Neural cell (in vitro differentiated cells): ENCODE measurements around the gene CHP1. TPM values are rescaled to one million over a fixed set of nuclear protein-coding genes. Genes with fewer than 3 reads are reported as not detected.

ENCODE experiments used
- H2AFZ ChIP-seq: fragments of 200-600, 300-800 bp; sonication (generic), shearing (Covaris generic); 2 replicates; pipeline ENCODE4 v1.6.0; 2014; ENCODE audit warnings: low read depth, mild to moderate bottlenecking, antibody characterized with exemption, low read length, moderate library complexity
- H3F3A ChIP-seq: fragments of 200-600 bp; shearing (Covaris generic); 2 replicates; pipeline ENCODE4 v1.6.1; 2016; ENCODE audit warnings: mild to moderate bottlenecking, moderate library complexity, mixed read lengths, antibody characterized with exemption, low read length; ENCODE audit not compliant: insufficient read depth, poor library complexity, severe bottlenecking
- H3K27ac ChIP-seq: fragments of 200-600, 300-800 bp; sonication (generic), shearing (Covaris generic); 2 replicates; pipeline ENCODE4 v1.5.1; 2014; ENCODE audit warnings: mild to moderate bottlenecking, low read length, moderate library complexity
- H3K27me3 ChIP-seq: fragments of 300-800, 200-600 bp; sonication (generic), shearing (Covaris generic); 2 replicates; pipeline ENCODE4 v1.6.0; 2014; ENCODE audit warnings: mild to moderate bottlenecking, low read depth, low read length, moderate library complexity; ENCODE audit not compliant: insufficient read depth
- H3K36me3 ChIP-seq: fragments of 300-800, 200-600 bp; sonication (generic), shearing (Covaris generic); 2 replicates; pipeline ENCODE4 v1.5.1; 2014; ENCODE audit warnings: mild to moderate bottlenecking, antibody characterized with exemption, low read length, moderate library complexity; ENCODE audit not compliant: insufficient read depth
- H3K4me2 ChIP-seq: fragments of 300-800, 200-600 bp; sonication (generic), shearing (Covaris generic); 2 replicates; pipeline ENCODE4 v1.6.0; 2014; ENCODE audit warnings: mild to moderate bottlenecking, low read length
- H3K4me3 ChIP-seq: fragments of 300-800, 200-600 bp; sonication (generic), shearing (Covaris generic); 2 replicates; pipeline ENCODE4 v1.5.1; 2014; ENCODE audit warnings: mild to moderate bottlenecking, low read length, moderate library complexity
- H3K79me2 ChIP-seq: fragments of 200-600 bp; shearing (Covaris generic); replicated peaks from 2 replicates; pipeline ENCODE4 v1.6.0; 2014; ENCODE audit warnings: mild to moderate bottlenecking, low read length, moderate library complexity; ENCODE audit not compliant: insufficient read depth
- H3K9ac ChIP-seq: fragments of 300-800, 200-600 bp; sonication (generic), shearing (Covaris generic); 2 replicates; pipeline ENCODE4 v1.6.1; 2016; ENCODE audit warnings: mild to moderate bottlenecking, low read length, mixed read lengths
- H3K9me2 ChIP-seq: fragments of 200-600 bp; shearing (Covaris generic); 2 replicates; pipeline ENCODE4 v1.6.1; 2016; ENCODE audit warnings: mild to moderate bottlenecking, low read length, mixed read lengths; ENCODE audit not compliant: insufficient read depth
- H3K9me3 ChIP-seq: fragments of 200-600, 300-800 bp; sonication (generic), shearing (Covaris generic); 2 replicates; pipeline ENCODE4 v1.6.1; 2016; ENCODE audit warnings: mild to moderate bottlenecking, mixed run types, low read length, moderate library complexity, mixed read lengths
- H4K20me1 ChIP-seq: fragments of 200-600 bp; shearing (Covaris generic); 2 replicates; pipeline ENCODE4 v1.6.1; 2016; ENCODE audit warnings: mild to moderate bottlenecking, mixed run types; ENCODE audit not compliant: insufficient read depth
- CTCF ChIP-seq: fragments of 450-650 bp; IDR thresholded peaks from 2 replicates; pipeline ENCODE4 v1.5.1; 2014; ENCODE audit warnings: antibody characterized with exemption, mild to moderate bottlenecking, moderate library complexity; ENCODE audit not compliant: poor library complexity, severe bottlenecking
- EP300 ChIP-seq: fragments of 450-650 bp; conservative IDR thresholded peaks from 2 replicates; pipeline ENCODE4 v1.6.1; 2014; ENCODE audit warnings: antibody characterized with exemption, mild to moderate bottlenecking, moderate library complexity; ENCODE audit not compliant: poor library complexity, severe bottlenecking
- EZH2 ChIP-seq: fragments of 200-600, 300-800 bp; shearing (Covaris generic), sonication (generic); IDR thresholded peaks from 2 replicates; pipeline ENCODE4 v1.6.1; 2014; ENCODE audit warnings: antibody characterized with exemption, low read length, borderline replicate concordance, mild to moderate bottlenecking; ENCODE audit not compliant: insufficient read depth, poor library complexity, severe bottlenecking
- MXI1 ChIP-seq: fragments of 450-650 bp; conservative IDR thresholded peaks from 2 replicates; pipeline ENCODE4 v1.6.1; 2014; ENCODE audit warnings: antibody characterized with exemption, mild to moderate bottlenecking; ENCODE audit not compliant: poor library complexity, severe bottlenecking
- POLR2AphosphoS5 ChIP-seq: IDR thresholded peaks from 2 replicates; pipeline ENCODE4 v1.6.1; 2012
- RAD21 ChIP-seq: fragments of 450-650 bp; conservative IDR thresholded peaks from 2 replicates; pipeline ENCODE4 v1.6.1; 2014; ENCODE audit warnings: antibody characterized with exemption, mild to moderate bottlenecking, moderate library complexity
- REST ChIP-seq: IDR thresholded peaks from 2 replicates; pipeline ENCODE4 v1.6.1; 2012; ENCODE audit warnings: borderline replicate concordance
- SMC3 ChIP-seq: fragments of 450-650 bp; conservative IDR thresholded peaks from 2 replicates; pipeline ENCODE4 v1.6.1; 2014; ENCODE audit warnings: antibody characterized with exemption, mild to moderate bottlenecking, moderate library complexity; ENCODE audit not compliant: poor library complexity
- TAF1 ChIP-seq: IDR thresholded peaks from 2 replicates; pipeline ENCODE4 v1.6.1; 2012; ENCODE audit warnings: low read depth
- polyA plus RNA-seq: library from polyadenylated mRNA; depleted of rRNA; stranded (reverse); fragments of >200 nt; gene quantifications from 2 replicates; pipeline ENCODE4 v1.2.3, GENCODE V29; 2014

CHP1 gene
- polyA plus RNA-seq, 1 donor from 2014 or later = 24.0 TPM

GRCh38 chr15:41199470-41199869 is 31.6 kb upstream of the CHP1 start:
- Histone ChIP-seq H2AFZ (no peak overlapping the region), H3K27me3 (no peaks in the 10 kb centered on the region), H3K36me3 (no peaks in the 10 kb centered on the region), H4K20me1 (no peaks in the 10 kb centered on the region), H3K9me3 (no peaks in the 10 kb centered on the region), H3K27ac (no peak overlapping the region), H3K4me2 (no peak overlapping the region), H3F3A (no peaks in the 10 kb centered on the region), H3K79me2 (no peaks in the 10 kb centered on the region), H3K9me2 (no peaks in the 10 kb centered on the region), H3K4me3 (no peak overlapping the region), H3K9ac (no peak overlapping the region)
- no peak for TF ChIP-seq EP300
- no peak for TF ChIP-seq TAF1
- no peak for TF ChIP-seq POLR2AphosphoS5
- TF ChIP-seq MXI1 = no peak
- no peak for TF ChIP-seq RAD21
- TF ChIP-seq SMC3 = no peak
- no peak for TF ChIP-seq REST
- TF ChIP-seq CTCF = no peak
- no peak for TF ChIP-seq EZH2

GRCh38 chr15:41203395-41203794 is 27.7 kb upstream of the CHP1 start:
- no peak overlapping the region for H2AFZ ChIP-seq
- H3K4me3 ChIP-seq = no peak overlapping the region
- no peaks in the 10 kb centered on the region for H3F3A ChIP-seq
- H3K79me2 ChIP-seq = no peaks in the 10 kb centered on the region
- H3K9ac ChIP-seq = no peak overlapping the region
- H3K27ac ChIP-seq = no peak overlapping the region
- H3K9me2 ChIP-seq = no peaks in the 10 kb centered on the region
- H3K9me3 ChIP-seq = no peaks in the 10 kb centered on the region
- no peaks in the 10 kb centered on the region for H3K36me3 ChIP-seq
- no peaks in the 10 kb centered on the region for H3K27me3 ChIP-seq
- H3K4me2 ChIP-seq = no peak overlapping the region
- no peaks in the 10 kb centered on the region for H4K20me1 ChIP-seq
- no peak for TF ChIP-seq CTCF
- no peak for TF ChIP-seq POLR2AphosphoS5
- no peak for TF ChIP-seq REST
- no peak for TF ChIP-seq EP300
